CD1c-positive myeloid dendritic cell (primary cell): Measurements from ENCODE around the gene NR0B1.

Source experiments
- DNase-seq: peaks from one replicate; pipeline ENCODE4 v3.0.0-alpha.2; 2016; ENCODE audit errors: extremely low spot score

NR0B1 gene

GRCh38 chrX:30270639-30271038 is 38.6 kb downstream of the NR0B1 start:
- DNase-seq = no peak

DNA sequence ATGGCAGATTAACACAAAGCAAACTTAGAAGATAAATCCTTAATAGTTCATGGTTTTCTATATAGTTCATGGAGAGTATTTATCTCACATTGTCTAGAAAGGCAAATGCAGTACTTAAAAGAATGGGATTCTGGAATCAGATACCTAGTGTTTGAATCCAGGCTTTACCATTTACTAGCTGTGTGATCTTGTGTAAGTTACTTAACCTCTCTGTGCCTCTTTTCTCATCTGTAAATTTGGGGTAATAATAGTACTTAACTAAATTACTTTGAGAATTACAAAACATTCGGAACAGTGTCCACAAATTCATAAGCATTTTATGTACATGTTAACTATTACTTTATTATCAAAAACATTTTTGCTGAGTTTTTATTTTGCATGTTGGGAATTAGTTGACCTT is 46.4 kb downstream of the NR0B1 start:
- no peak for DNase-seq

GRCh38 chrX:30261012-30261411 is 48.2 kb downstream of the NR0B1 start:
- DNase-seq = no peak

DNA sequence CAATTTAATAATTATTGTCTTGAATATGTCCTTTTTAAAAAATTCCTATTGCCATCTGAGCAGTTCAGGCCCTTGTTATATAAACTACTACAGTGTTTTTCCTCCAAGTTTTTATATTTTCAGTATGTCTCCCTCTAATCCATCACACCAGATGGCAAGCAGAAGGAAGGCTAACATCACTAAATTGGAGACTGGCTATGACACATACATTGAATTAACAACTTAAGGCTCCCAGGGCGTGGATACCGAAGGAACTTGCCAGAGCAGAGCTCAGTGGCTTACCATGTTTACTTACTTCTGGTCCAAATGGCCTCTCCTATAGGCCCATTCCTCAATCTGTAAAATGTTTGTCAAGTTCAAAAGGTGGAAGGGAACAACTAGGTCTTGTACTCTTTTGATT is 49.3 kb downstream of the NR0B1 start:
- DNase-seq = no peak
